Effector CD4-positive, alpha-beta T cell (primary cell): Measurements from ENCODE around the gene ITSN1.
"Not testable (repeated sequence)": the region's sequence is repeated elsewhere in the genome, so short reads cannot be mapped to it uniquely, and the experiment has no call there.

Experiments used
- DNase-seq: peaks from one replicate; pipeline ENCODE4 v3.0.0-alpha.2; 2020

Gene ITSN1

DNA sequence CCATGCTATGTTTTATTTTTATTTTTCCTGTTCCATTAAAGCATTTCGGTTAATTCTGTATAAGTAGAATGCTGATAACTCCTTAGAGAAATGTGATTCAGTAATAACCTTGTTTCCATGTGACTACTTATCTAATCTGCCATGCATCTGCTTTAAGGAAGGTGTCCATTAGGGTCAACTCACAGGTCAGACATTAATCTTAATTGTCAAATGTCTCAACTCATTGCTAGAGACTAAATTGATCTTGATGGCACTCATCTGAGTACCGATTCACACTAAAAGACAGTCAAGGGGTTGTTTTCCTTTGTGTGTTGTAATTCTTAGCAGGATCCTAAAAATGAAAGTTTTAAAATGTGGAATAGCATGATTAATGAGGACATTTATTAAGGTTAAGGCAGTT, 41.8 kb downstream of the ITSN1 start:
- DNase-seq = no peak

DNA sequence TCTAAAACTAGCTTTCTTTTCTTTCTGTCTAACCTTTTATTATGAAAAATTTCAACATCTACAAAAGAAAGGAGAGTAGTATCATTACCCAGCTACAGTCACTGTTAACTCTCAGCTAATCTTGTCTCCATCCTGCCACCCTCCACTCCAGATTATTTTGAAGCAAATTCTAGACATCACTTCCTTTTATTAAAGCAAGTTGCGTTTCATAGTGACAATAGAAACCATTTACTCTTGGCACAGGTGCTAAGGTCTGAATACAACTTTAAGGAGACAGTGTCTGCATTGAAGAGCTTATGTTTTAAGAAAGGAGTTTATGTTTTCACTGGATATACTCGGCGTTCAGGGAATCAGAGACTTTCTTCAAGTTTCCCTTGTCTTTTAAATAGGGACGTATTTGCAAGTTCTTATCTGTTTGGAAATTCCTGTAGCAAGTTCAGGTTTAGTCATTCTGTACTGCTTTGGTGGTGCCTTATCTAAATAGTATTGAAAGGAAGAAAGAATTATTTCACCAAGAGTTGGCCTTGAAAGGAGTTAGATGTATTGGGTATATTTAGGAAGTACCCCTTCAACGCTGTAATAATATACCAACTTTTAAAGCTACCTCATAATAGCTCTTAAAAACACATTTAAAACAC, 42.7 kb downstream of the ITSN1 start:
- DNase-seq = no peak

DNA sequence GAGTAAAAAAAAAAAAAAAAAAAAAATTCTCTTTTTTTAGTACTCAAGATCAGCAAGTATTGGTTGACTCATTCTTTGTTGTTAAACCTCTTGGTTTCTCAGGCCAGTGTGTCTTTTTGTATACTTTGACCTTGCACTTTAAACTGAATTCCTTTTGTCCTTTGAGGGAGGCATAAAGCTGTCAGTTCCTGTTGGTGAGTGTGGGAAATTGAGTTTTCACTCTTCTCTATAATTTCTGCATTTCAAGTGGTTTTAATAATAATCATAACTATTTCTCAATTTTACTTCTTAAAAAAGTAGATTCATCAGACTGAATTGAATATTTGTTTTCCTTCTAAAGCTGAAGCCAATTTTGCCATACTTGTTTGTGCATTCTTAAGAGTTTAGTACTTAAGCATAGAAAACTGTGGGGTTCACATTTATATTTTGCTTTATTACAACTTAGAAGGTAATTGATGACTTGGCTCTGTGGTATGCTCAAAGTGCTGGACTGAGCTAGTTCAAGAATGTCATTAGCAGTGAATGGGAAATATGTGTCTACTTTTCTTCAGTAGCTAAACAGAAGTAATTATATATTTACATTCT, 43.4 kb downstream of the ITSN1 start:
- DNase-seq = no peak

DNA sequence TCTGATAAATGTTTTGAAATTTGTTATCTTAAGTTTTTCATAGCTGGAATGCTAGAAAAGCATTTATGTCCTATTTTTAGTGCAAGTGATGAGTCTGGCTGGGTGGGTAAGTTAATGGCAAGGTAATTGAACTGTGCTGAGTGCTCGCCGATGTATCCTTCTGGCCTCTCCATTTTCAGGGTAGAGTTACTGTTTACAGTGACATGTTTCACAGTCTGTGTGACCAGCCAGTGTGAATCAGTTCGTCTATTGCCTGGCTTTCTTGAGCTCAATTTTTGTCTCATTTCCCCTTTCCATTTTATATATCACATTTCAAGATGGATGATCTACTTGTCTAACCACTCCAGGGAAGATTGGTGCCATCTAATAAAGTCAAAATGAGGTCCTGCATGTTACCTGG, 44.1 kb downstream of the ITSN1 start:
- no peak for DNase-seq

DNA sequence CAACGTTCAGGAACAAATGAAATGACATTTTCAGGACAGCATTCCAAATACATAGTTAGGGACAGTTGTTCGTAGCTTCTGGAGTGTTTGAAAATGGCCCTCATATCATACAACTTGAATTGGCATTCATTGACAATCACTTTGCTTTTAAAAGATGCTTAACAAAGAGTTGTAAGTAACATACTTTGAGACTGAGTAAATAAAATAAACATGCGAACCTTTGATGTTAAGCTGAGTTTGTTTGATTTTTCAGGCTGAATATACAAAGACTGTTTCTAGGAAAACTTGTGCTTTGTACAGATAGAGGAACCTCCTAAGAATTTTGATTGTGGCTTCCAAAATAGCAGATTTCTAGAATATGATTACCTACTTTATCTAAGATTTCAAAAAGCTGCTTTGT, 45.3 kb downstream of the ITSN1 start:
- DNase-seq = no peak

DNA sequence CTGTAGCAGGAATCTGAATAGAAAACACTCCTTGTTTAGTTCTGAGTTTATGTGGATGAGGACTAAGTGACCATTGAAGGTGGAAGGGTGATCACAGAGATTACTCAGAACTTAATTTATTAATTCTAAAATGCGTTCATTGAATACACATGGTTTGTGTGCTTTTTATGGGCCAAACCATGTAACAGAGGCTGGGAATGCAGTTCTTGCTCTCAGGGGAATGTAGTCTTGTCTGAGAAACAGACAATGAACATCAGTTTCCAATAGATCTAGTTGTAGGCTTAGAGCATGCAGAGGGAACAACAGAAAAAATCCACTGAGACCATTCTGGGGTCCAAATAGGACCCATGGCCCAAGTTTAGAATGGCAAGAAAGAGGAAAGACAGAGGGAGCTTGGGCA, 46.1 kb downstream of the ITSN1 start:
- DNase-seq = no peak

DNA sequence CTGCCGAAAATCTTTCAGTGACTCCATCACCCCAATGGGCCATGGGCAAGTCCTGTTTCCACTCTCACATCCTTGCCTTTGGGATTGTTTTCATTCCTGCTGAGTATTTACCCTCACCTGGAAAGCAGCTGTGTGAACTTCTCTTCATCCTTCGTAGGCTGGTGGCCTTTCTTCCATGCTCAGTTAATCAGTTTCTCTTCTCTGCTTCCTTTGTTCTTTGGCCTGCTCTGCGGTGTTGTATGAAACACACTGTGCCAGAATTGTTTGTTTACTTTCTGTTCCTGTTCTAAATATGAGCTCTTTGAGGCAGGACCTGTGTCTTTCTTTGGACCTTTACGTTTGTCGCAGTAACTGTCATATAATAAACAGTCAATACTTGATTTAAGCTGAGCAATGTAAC, 48.6 kb downstream of the ITSN1 start:
- no peak for DNase-seq

DNA sequence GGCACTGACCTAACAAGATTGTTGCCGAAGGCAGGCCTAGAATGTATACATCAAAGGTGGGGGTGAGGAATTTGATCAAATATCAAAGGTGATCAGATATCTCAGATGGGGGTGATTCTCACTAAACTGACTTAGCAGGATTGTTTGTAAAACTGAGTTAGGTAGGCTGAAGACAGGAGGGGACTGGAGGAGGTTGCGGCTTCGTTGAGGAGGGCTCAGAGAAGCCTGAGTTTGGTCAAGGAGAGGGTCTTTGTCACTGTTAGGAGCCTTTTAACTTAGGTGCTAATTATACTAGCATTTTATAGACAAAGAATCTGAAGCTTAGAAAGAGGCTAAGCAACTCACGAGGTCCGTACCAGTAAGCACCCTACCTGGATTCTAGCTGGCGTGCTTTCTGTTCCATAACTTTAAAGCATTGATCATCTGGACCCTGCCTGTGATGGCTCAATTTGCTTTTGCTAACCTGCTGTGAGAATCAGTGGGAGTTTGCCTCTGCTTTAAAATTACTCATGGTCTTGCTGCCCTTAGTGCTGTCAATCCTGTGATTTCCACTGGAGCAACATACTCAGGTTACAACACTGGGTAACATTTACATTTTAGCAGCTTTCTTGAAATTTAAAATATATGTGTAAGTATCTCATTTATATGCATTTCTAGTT, 49.8 kb downstream of the ITSN1 start:
- no peak for DNase-seq

DNA sequence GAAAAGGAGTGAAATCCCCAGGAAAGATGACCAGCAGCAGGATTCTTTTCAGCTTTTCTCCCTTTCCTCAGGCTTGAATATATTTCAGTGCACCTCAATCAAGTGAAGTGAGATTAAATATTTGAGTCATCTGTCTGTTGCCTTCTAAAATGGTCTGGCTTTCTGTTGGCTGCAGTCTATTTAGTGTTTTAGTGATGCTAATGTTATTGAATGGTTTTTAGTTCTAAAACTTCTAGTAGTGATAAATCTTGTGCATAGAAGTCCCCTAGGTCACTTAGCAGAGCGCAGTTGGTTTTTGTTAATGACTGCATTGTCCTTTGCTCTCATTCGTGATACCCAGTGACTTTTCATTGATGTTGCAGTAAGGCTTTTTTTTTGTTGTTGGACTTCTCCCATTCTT, 53.5 kb downstream of the ITSN1 start:
- DNase-seq = no peak

DNA sequence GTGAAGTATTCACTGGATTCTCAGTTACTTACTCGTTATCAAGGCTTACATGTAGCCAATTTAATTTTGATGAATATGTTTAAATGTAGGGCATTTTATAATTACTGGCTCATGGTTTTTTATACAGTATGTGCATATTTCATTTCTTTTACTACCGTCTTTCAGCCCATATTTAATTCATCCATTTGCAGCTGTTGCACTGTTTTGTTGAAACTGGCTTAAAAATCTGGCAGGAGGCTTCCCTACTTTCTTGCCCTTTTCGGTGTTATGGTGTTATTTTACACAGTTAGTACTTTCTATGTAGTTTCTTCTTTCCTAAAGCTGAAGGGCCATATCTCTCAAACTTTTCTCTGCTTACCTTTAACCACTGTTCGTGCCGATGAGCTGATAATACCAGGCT, 54.2 kb downstream of the ITSN1 start:
- no peak for DNase-seq

DNA sequence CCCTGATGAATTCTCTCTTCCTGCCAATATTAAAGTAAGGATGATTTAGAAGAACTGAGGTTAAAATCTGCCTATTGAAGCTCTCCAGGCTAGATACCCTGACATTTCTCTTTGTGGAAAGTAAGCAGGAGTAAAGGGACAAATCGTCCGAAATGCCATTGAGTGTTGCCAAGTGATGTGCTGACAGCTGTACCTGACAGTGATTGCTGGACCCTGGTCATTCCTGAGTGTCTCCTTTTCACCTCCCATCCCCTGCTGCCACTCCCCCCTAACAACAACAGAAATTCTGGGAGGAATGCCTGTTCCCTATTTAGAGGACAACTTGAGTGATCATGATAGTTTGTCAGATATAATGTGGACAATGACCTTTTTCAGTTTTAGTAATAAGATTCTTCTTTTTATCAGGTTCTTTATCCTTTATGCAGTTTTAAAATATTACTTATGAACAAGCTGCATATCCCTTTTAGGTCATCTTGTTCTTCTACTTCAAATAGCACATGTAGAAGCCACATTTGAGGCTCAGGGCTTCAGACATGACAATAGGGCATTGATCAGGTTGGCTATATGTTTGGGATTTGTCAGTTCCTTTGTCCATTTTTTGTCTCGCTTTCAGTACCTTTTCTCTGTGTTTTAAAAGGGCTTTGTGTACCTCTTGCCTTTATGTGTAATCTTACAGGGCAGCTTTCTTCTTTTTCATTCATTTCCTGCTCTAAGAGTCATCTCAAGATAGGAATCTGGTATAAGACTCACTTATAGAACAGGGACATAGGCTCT, 56.0 kb downstream of the ITSN1 start:
- no peak for DNase-seq

DNA sequence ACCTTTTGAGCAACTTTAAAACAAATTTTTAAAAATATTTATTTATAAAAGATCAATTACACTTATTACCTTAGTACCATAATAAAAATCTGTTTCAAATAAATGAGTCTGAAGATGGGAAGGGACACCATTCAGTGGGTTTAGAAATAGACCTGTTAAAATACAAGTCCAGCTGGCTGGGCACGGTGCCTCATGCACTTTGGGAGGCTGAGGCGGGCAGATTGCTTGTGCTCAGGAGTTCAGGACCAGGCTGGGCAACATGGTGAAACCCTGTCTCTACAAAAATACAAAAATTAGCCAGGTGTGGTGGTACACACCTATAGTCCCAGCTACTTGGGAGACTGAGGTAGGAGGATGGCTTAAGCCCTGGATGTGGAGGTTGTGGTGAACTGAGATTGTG, 57.0 kb downstream of the ITSN1 start:
- DNase-seq = no peak

DNA sequence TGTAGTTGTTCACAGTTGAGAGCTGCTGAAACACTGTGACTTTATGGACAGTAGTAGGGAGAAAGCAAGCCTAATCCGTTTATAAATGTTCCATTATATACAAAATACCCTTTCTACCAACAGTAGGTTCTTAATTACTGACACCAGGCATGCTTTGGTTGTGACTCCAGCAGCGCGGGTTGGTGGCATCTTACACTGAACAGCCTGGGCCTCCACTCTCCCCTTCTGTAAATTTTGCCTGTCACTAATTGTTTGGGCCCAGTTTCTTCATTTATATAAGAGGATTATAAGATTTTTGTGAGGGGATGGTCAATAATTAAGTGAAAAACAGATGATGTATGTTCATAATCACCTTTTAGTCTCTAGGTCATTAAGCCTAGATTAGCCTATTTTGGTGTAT, 58.2 kb downstream of the ITSN1 start:
- DNase-seq = no peak

DNA sequence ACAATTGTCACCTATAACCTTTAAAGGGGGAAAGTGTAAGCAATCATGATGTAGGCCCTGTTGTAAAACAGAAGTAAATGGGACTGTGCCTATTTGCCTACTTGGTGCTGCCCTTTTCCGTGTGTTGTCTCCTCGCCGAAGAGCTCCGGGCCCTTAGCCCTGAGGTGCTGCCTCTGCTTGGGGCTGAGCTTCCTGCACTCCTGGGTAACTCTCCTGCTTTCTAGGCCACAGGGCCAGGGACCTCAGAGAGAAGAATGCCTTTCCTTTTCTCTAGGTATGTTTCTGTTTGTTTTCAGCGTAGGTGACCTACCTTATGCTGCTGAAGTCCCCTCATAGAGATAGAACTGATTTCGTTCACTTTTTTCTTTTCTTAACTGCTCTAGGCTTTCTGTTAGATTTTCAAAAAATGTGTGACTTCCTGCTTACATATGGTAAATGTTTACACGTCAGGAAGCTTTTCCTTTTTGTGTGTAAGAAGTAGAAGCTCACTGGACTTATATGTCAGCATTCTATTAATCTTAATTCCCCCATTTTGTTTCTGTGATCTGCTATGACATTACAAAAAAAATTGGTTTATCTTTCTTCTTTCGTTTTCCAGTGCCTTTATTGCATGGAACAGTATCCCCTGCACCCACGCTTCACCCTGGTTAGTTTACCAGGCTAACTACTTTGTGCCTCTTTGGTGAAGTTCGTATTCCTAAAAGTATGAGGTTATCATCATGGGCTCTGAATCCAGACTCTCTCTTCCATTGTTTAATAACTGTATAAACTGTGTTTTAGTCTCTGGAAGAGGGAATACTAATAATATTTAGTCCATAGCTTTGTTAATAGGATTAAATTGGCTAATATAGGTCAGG, 61.7 kb downstream of the ITSN1 start:
- no peak for DNase-seq

DNA sequence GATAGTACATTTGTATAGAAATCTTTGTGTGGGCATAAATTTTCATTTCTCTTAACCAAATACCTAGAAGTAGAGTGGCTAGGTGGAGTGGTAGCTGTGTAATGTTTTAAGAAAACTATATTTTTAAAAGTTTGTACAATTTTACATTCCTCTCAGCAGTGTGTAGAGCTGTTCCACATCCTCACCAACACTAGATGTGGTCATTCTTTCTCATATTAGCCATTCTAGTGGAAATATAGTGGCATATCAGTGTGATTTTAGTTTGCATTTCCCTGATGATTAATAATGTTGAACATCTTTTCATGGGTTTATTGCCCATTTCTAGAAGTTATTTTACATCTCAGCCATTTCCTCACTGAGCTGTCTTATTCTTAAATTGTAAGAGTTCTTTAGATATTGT, 65.5 kb downstream of the ITSN1 start:
- no peak for DNase-seq

DNA sequence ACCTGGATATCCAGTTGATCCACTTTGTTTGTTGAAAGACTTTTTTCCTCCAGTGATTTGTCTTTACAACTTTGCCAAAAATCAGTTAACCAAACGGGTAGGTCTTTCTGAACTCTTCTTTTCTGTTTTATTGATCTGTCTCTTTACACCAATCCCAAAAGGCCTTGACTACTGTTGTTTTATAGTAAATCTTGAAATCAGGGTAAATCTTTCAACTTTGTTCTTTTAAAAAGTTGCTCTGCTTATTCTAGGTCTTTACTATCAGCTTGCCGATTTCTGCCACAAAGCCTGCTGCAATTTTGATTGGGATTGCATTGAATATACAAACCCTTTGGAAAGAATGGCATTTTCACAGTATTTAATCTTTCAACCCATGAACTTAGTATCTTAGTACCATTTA, 66.6 kb downstream of the ITSN1 start:
- no peak for DNase-seq

DNA sequence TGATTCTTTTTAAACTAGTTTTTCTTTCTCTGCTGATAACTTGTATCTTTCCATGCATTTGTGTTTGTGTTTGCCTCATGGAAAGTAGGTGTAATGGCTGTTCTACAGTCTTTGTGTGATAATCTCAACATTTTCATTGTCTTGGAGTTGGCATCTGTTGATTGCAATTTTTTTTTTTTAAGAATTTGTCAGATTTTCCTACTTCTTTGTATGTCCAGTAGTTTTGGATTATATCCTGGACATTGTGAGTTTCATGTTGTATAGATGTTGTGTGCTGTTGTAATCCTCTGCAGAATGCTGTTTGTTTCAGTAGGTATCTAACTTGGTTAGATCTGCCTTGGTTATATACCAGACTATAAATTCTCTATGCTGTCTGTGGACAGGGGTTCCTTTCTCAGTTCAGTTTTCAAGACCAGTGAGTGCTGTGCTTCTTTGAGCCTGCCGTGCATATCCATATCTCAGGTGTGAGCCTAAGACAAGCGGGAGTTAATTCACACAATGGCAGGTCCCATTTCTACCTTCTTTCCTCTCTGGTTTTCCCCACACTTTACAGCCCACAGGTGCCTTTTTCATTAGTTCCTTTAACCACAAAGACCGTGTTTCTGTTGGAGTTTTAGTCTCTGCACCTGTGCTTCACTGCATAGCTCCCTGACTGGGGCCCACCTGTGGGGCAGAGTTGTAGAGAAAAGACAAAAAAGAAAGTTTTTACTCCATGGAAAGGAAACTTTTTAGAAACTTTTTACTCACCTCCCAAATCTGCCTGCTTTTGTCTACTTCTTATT, 69.9 kb downstream of the ITSN1 start:
- DNase-seq = no peak

DNA sequence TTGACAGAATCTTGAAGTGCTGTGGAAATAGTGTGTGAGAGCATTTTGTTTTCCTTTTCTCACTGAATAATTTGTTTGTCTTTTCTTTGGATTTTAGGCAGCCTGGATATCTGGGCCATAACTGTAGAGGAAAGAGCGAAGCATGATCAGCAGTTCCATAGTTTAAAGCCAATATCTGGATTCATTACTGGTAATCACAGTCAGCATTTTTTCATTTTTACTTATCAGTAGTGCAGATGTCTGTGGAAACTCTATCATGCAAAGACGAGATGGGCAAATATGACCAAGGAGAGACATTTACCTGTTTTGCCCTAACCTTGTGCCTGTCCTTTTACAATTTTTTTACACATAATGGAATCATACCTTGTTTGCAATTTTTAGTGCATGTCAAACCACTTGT, 78.8 kb downstream of the ITSN1 start:
- no peak for DNase-seq

DNA sequence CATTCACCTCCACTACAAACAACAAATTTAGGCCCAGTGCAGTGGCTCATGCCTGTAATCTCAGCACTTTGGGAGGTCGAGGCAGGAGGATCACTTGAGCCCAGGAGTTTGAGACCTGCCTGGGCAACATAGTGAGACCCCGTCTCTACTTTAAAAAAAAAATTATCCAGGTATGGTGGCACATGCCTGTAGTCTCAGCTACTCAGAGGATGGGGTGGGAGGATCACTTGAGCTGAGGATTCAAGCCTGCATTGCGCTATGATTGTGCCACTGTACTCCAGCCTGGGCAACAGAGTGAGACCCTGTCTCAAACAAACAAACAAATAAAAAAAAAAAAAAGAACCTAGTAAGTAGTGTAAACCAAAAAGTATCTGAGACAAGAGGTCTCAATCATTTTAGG, 86.8 kb downstream of the ITSN1 start:
- not testable (repeated sequence) for DNase-seq

DNA sequence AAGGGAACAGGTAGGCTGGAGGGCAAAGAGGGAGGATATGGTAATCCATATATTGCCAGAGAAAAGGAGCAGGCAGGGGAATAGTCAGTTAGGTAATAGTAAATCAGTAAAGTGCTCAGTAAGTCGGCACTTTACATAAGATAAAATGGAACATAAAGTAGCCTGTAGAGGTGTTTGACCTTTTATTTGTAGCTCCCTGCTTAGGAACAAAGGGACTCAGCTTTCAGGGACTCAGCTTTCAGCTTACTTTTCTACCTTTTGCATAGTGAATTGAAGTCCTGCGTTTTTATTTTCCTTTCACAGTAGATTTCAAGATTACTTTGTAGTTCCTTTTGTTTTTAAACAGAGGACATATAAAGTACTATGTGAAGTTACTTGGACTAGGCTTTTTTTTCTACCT, 87.3 kb downstream of the ITSN1 start:
- DNase-seq = no peak

DNA sequence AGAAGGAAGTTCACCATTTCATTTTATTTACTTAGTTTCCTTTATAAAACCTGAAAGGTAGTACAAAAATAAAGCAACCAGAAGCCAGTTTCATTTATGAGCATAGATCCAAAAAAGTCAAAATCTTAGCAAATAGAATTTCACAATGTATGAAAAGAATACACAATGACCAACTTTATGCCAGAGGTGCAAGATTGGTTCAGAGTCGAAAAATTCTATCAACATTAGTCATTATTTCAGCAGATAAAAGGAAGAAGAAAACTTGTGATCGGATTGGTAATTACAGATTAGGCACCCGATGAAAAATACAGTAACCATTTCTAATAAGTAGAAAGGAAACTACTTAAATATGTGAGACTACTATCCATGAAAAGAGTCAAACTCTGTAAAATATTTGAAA, 89.1 kb downstream of the ITSN1 start:
- DNase-seq = no peak

DNA sequence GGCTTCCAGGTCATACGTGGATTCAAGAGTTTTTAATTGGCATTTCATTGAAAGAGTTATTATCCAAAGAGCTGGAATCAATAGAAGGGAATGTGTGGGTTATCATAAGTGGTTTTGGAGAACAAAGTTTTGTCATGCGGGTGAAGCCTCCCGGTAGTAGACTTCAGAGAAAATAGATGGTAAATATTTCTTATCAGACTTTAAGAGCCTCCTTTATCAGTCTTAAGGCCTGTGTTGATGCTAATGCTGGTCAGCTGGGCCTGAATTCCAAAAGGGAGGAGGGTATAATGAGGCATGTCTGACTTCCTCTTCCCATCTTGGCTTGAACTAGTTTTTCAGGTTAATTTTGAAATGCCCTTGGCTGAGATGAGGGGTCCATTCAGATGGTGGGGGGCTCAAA, 89.7 kb downstream of the ITSN1 start:
- DNase-seq = no peak
